ENCODE results near the gene ECE2. TPM values are rescaled to one million over a fixed set of nuclear protein-coding genes. Genes with fewer than 3 reads are reported as not detected.

ECE2 gene
- polyA plus RNA-seq, 1 donor from 2014 or later: 0.22 TPM

- no peak overlapping the region for H3K4me3 ChIP-seq (ENCODE audit: low read length)
- no peaks in the 10 kb centered on the region for H3F3A ChIP-seq (ENCODE audit: insufficient read depth, low read length, poor library complexity, severe bottlenecking)
- H3K36me3 ChIP-seq (ENCODE audit: insufficient read depth, low read length): no peaks in the 10 kb centered on the region
- H3K79me2 ChIP-seq (replicated peaks; ENCODE audit: insufficient read depth, low read length): no peaks in the 10 kb centered on the region
- TF ChIP-seq CTCF (IDR thresholded peaks at IDR 0.05; ENCODE audit: poor library complexity, severe bottlenecking) (no peak), EP300 (conservative IDR thresholded peaks at IDR 0.05; ENCODE audit: poor library complexity, severe bottlenecking) (no peak), REST (IDR thresholded peaks at IDR 0.05; ENCODE audit: borderline replicate concordance) (no peak), TAF1 (IDR thresholded peaks at IDR 0.05; ENCODE audit: low read depth) (no peak), POLR2AphosphoS5 (IDR thresholded peaks at IDR 0.05) (no peak), RAD21 (conservative IDR thresholded peaks at IDR 0.05) (no peak), SMC3 (conservative IDR thresholded peaks at IDR 0.05; ENCODE audit: poor library complexity) (no peak), EZH2 (IDR thresholded peaks at IDR 0.05; ENCODE audit: borderline replicate concordance, insufficient read depth, low read length, poor library complexity, severe bottlenecking) (no peak), MXI1 (conservative IDR thresholded peaks at IDR 0.05; ENCODE audit: poor library complexity, severe bottlenecking) (no peak)
- no peaks in the 10 kb centered on the region for H3K9me2 ChIP-seq (ENCODE audit: insufficient read depth, low read length)
- no peak overlapping the region for H3K4me2 ChIP-seq (ENCODE audit: low read length)
- no peaks in the 10 kb centered on the region for H3K9me3 ChIP-seq (ENCODE audit: low read length)
- peaks cover 26% of the 10 kb centered on the region for H3K27me3 ChIP-seq (ENCODE audit: insufficient read depth, low read depth, low read length)
- H4K20me1 ChIP-seq (ENCODE audit: insufficient read depth): no peaks in the 10 kb centered on the region
- H3K27ac ChIP-seq (ENCODE audit: low read length): no peak overlapping the region
- no peak overlapping the region for H2AFZ ChIP-seq (ENCODE audit: low read depth, low read length)
- no peak overlapping the region for H3K9ac ChIP-seq (ENCODE audit: low read length)
Measured at GRCh38 chr3:184272269-184272668, 3.6 kb upstream of the ECE2 start.

GRCh38 chr3:184275381-184275701 is 481 bp upstream of the ECE2 start:
- H3K79me2 ChIP-seq (replicated peaks; ENCODE audit: insufficient read depth, low read length): no peaks in the 10 kb centered on the region
- H2AFZ ChIP-seq (ENCODE audit: low read depth, low read length): no peak overlapping the region
- H3K9me3 ChIP-seq (ENCODE audit: low read length): no peaks in the 10 kb centered on the region
- no peak overlapping the region for H3K4me3 ChIP-seq (ENCODE audit: low read length)
- H3K27me3 ChIP-seq (ENCODE audit: insufficient read depth, low read depth, low read length): peaks cover 42% of the 10 kb centered on the region
- H3K27ac ChIP-seq (ENCODE audit: low read length): no peak overlapping the region
- no peaks in the 10 kb centered on the region for H3K9me2 ChIP-seq (ENCODE audit: insufficient read depth, low read length)
- TF ChIP-seq SMC3 (conservative IDR thresholded peaks at IDR 0.05; ENCODE audit: poor library complexity) (no peak), EZH2 (IDR thresholded peaks at IDR 0.05; ENCODE audit: borderline replicate concordance, insufficient read depth, low read length, poor library complexity, severe bottlenecking) (no peak), MXI1 (conservative IDR thresholded peaks at IDR 0.05; ENCODE audit: poor library complexity, severe bottlenecking) (no peak), REST (IDR thresholded peaks at IDR 0.05; ENCODE audit: borderline replicate concordance) (no peak), EP300 (conservative IDR thresholded peaks at IDR 0.05; ENCODE audit: poor library complexity, severe bottlenecking) (no peak), POLR2AphosphoS5 (IDR thresholded peaks at IDR 0.05) (no peak), TAF1 (IDR thresholded peaks at IDR 0.05; ENCODE audit: low read depth) (no peak), RAD21 (conservative IDR thresholded peaks at IDR 0.05) (no peak), CTCF (IDR thresholded peaks at IDR 0.05; ENCODE audit: poor library complexity, severe bottlenecking) (no peak)
- no peaks in the 10 kb centered on the region for H4K20me1 ChIP-seq (ENCODE audit: insufficient read depth)
- no peaks in the 10 kb centered on the region for H3K36me3 ChIP-seq (ENCODE audit: insufficient read depth, low read length)
- no peaks in the 10 kb centered on the region for H3F3A ChIP-seq (ENCODE audit: insufficient read depth, low read length, poor library complexity, severe bottlenecking)
- no peak overlapping the region for H3K4me2 ChIP-seq (ENCODE audit: low read length)
- H3K9ac ChIP-seq (ENCODE audit: low read length): no peak overlapping the region
